NCI-H2171 treated with DMSO at 0.1 percent for 48 hours (cell line): ENCODE data around the gene USP5.
"Not testable (repeated sequence)": the region's sequence is repeated elsewhere in the genome, so short reads cannot be mapped to it uniquely, and the experiment has no call there.

Experiments used
- DNase-seq: peaks from one replicate; lab custom pipeline; 2025; lab: John Stamatoyannopoulos, UW

The USP5 gene

DNA sequence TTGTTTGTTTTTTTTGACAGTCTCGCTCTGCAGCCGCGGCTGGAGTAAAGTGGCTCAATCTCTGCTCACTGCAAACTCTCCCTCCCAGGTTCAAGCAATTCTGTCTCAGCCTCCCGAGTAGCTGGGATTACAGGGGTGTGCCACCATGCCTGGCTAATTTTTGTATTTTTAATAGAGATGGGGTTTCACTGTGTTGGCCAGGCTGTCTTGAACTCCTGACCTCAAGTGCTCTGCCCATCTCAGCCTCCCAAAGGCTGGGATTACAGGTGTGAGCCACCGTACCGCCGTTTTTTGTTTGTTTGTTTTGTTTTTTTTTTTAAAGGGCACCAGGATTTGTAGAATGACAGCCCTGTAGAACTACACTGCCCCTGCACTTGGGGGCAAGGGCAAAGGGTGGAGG is 36.8 kb downstream of the USP5 start:
- DNase-seq: not testable (repeated sequence)

GRCh38 chr12:6889775-6890573 is 38.0 kb downstream of the USP5 start:
- DNase-seq: not testable (repeated sequence)

GRCh38 chr12:6890789-6891645 is 39.1 kb downstream of the USP5 start:
- DNase-seq: peak; percentile 100

DNA sequence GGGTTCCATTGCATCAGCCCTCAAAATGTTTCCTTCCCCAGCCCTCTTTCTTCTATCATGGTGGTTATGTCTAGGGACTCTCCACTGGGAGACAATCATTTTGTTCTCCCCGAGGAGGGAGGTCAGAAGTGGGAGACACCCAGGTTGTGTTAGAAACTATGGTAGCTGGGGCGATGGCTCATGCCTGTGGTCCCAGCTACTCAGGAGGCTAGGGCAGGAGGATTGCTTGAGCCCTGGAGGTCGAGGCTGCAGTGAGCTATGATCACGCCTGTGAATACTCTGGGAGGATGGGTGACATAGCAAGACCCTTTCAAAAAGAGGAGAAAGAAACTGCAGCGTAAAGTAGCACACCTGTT is 39.7 kb downstream of the USP5 start:
- no peak for DNase-seq

DNA sequence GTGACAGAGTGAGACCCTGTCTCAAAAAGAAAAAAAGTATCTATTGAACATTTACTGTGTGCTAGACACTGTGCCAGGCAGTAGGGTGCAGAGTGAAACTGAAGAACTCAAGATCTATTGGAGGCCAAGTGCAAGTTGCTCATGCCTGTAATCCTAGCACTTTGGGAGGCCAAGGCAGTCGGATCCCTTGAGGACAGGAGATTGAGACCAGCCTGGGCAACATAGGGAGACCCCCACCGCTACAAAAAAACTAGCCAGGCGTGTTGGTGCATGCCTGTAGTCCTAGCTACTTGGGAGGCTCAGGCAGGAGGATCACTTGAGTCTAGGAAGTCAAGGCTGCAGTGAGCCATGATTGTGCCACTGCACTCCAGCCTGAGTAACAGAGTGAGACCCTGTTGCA is 40.7 kb downstream of the USP5 start:
- DNase-seq: not testable (repeated sequence)

DNA sequence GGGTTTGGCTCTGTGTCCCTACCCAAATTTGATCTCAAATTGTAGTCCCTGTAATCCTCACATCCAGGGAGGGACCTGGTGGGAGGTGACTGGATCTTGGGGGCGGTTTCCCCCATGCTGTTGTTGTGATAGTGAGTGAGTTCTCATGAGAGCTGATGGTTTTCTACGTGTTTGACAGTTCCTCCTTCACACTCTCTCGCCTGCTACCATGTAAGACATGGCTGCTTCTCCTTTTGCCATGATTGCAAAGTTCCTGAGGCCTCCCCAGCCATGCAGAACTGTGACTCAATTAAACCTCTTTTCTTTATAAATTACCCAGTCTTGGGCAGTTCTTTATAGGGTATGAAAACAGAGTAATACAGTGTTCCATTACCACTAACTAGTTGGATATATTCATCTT is 42.4 kb downstream of the USP5 start:
- DNase-seq: no peak

GRCh38 chr12:6896846-6897435 is 45.0 kb downstream of the USP5 start:
- peak; percentile 72 for DNase-seq

DNA sequence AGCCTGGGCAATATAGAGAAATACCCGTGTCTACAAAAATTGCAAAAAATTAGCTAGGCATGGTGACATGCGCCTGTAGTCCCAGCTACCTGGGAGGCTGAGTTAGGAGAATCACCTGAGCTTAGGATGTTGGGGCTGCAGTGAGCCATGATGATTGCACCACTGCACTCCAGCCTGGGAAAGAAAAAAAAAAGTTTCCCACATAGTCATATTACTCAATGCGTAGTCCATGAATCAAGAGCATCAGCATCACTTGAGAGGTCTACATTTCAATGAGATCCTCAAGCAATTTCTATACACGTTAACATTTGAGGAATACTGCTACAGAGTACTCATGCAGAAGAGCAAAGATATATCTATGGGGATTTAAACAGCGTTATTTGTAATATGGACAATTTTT is 47.5 kb downstream of the USP5 start:
- DNase-seq: no peak

GRCh38 chr12:6899837-6900519 is 48.0 kb downstream of the USP5 start:
- DNase-seq: peak; percentile 58

- no peak for DNase-seq
These were observed 50.5 kb downstream of the USP5 start for GRCh38 chr12:6902448-6902847.

DNA sequence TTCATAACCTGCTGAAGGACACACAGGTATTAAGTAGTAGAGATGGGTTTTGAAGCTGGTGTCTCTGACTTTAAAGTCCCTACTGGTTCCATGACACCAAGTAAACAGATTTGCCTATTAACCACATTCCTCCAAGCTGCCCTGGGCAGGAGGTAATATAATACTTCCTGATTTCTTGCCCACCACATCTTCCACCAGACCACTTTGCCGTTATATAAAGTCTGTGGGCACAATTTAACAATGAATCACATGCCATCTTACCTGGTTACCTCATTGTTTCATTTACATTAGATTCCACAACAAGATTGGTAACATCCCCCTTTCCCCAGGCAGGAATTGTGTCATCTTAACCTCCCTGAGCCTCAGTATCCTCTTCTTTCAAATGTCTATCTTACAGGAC is 51.8 kb downstream of the USP5 start:
- no peak for DNase-seq

GRCh38 chr12:6904280-6905276 is 52.6 kb downstream of the USP5 start, which contains the start of gene LRRC23:
LRRC23 (plus strand) TSS chr12:6904822; CDS start chr12:6905634, 812 bp downstream.
- DNase-seq: peak; percentile 100

DNA sequence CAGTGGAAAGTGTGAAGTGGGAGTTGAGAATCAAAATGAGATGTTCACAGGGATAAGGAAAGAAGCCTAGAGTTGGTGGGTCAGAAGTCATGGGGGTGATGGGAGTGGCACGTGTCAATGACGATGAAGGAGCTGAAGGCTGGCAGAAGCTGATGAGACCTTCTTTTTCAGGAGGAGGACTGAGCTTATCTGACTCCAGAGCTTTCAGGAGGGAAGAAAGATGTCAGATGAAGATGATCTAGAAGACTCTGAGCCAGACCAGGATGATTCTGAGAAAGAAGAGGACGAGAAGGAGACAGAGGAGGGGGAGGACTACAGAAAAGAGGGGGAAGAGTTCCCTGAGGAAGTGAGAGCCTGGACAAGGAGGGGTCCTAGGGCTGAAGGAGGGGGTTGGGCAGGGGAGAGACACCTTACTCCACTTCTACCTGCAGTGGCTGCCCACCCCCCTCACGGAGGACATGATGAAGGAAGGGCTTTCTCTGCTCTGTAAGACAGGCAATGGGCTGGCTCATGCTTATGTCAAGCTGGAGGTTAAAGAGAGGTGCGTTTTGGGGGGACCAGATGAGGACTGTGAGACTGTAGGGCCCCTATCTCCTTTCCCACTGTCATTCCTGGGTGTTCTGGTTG is 53.6 kb downstream of the USP5 start:
- DNase-seq: no peak

- DNase-seq: not testable (repeated sequence)
These were observed 56.2 kb downstream of the USP5 start for GRCh38 chr12:6908141-6908540.

DNA sequence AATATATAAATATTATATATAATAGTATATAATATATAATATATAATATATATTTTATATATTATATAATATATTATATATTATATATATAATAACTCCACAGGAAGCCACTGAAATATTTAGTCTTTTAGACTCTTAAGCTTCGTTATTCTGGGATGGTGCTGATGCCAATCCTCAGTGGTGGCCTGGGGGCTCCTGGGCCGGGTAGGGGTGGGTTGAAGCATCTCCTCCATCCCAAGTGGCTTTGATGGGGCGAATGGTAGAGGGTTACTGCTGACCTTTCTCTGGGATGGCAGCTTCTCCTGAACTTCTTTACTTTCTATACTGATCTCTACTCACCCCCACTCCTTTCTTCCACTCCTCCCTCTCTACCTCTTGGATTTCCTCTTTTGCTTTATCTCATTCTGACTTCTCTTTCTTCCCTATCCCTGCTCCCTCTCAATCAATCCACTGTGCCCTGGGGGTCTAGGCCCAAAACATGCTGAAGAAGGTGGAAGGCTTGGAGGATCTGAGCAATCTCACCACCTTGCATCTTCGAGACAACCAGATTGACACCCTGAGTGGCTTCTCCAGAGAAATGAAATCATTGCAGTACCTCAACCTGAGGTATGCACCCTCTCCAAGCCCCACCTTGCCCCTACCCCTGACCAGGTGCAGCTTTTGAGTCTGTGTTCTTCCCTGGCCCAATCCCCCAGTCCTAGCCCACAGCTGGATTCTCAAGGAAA is 57.6 kb downstream of the USP5 start:
- DNase-seq: no peak

DNA sequence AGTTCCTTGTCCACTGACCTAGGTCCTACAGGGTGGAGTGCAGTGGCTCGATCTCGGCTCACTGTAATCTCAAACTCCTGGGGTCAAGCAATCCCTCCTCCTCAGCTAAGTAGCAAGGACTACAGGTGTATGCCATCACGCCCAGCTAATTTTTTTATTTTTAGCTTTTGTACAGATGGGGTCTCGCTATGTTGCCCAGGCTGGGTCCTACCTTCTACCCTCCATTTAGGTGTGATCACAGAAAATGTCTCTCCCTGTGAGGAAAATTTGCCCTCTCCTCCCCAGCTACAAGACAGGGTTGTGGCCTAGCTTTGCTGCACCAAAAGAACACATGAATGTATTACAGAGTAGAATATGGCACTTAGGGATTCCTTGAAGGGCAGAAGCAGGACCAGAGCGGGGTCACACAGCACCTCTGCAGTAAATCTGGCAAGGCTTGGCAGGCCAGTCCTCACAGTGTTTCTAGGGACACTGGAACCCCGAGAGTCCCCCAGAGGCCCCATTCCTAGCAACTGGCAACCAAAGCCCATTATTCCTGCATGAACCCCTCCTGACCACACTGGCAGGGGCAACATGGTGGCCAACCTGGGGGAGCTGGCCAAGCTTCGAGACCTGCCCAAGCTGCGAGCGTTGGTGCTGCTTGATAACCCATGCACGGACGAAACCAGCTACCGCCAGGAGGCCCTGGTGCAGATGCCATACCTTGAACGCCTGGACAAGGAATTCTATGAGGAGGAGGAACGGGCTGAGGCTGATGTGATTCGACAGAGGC is 60.4 kb downstream of the USP5 start:
- DNase-seq: no peak

DNA sequence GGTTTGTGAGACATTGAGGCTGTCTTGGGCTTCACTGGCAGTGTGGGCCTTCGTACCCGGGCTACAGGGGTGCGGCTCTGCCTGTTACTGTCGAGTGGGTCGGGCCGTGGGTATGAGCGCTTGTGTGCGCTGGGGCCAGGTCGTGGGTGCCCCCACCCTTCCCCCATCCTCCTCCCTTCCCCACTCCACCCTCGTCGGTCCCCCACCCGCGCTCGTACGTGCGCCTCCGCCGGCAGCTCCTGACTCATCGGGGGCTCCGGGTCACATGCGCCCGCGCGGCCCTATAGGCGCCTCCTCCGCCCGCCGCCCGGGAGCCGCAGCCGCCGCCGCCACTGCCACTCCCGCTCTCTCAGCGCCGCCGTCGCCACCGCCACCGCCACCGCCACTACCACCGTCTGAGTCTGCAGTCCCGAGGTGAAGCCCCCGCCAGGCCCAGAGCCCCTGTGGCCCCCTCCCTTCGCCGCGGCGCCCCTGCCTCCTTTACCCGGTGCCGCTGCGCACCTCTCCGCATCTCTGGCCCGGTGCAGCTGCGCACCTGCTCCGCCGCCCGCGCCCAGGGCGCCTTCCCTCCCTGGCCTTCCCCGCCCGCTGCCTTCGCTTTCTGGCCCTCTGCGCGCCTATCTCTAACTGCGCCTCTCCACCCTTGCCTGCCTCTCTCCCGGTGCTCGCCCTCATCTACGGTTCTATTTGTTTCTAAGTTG is 62.4 kb downstream of the USP5 start, which contains the start of gene ENO2:
TSS of gene ENO2 (plus strand) at position 335 of the 701 bp plus-strand sequence. CDS start 1,253 bp downstream, outside the sequence.
- peak; percentile 99 for DNase-seq
